Measurements from ENCODE around the gene MRTO4.
"Not testable (repeated sequence)": the region's sequence is repeated elsewhere in the genome, so short reads cannot be mapped to it uniquely, and the experiment has no call there.

Gene MRTO4

DNA sequence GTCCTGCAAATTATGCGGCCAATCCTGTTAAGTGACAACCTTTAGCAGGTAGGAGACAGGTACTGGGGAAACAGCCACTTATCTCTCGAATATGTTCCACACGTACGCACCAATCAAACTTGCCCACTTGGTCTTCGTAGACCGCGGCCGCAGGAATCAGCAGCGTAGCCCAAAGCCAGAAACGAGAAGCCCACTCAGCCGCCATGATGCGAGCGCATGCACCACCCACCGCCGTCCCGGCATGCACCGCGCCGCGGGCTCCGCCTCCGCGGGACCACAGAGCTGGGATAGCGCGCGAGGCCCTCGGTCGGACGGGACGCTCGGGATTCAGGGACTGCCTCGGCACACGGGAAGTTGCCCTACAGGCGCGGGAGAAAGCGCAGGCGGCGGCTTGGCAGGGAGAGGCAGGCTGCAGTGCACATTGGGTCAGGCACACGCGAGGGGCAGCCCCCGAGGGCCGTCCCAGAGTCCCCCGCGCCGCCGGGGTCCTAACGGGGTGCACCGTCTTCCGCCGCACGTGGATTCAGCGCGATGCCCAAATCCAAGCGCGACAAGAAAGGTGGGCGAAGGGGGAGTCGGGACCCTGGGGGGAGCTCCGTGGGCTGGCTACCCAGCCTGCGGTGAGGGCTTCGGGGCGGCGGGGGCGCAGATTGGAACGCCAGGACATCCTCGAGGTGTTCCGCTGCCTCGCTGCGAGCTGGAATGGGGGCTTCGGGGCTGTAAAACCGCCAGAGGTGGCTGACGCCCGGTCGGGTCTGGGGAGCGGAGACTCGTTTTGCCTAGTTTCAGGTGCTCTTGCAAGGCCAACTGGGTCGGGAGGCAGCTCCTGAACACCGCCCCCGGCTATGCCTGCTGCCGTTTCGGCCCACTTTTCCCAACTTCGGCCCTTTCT is at the start of gene MRTO4, which contains the start of gene EMC1:
TSS of gene MRTO4 (plus strand) at position 501 of the 892 bp plus-strand sequence. CDS start at position 532, 31 bp downstream.
TSS of gene EMC1 (minus strand) at position 220 of the 892 bp plus-strand sequence. CDS start at position 205, 15 bp downstream.
- peak; percentile 79 to 86 for DNase-seq (ENCODE audit: low read depth in 2 of 2)

- no peak for DNase-seq (ENCODE audit: low read depth in 2 of 2)
Measured at GRCh38 chr1:19202396-19202795, 49.2 kb upstream of the MRTO4 start.

DNA sequence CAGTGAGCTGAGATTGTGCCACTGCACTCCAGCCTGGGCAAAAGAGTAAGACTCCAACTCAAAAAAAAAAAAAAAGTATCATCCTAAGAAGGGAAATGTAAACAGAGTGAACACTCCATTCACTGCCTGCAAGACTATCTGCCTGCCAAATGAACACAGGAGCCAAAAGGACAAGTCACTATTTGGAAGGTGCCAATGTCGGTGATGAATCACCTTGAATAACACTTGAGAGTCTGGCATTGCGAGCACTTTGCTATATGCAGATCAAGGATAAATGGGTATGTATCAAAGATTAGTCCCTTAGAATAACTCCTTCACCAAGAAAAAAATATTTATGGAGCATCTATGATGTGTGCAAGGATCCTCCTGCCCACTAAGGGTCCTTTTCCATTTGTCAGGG is 48.2 kb upstream of the MRTO4 start:
- no peak for DNase-seq (ENCODE audit: low read depth in 2 of 2)

DNA sequence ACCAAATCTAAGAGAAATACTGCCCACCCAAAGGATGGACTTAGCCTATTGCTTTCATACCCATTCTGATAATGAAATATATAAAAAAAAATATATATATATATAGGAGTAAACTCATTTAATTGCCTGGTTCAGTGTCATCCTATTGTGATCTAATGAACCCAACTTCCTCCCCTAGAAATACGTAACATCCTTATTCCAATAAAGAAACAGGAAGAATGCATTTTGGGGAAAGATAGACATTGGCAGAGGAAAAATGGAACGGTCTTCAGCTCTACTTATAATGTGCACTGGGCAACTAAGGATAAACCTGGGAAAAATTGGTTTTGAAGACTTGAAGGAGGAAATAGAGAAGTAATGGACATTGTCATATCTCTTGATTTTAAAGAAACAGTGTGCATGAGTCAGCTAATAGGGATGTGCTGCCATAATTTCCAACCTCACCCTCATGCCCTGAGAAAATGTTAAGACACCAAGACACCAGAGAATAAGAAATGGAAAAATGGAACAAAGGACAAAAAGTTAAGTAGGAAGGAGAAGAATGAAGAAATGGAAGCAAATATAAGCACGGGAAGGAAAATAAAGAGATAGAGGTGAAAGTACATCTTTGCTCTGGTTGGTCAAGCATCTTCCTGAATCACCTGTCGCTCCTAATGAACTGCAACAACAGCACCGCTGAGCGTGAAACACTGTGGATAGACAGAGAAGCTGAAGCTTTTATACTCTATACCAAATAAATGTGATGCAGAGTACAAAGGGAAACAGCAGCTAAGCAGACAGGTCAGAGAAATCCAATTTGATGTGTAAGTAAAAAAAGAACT is 46.9 kb upstream of the MRTO4 start:
- no peak for DNase-seq (ENCODE audit: low read depth in 2 of 2)

- no peak for DNase-seq (ENCODE audit: low read depth in 2 of 2)
Measured at GRCh38 chr1:19205403-19205802, 46.2 kb upstream of the MRTO4 start.

GRCh38 chr1:19205845-19206244 is 45.8 kb upstream of the MRTO4 start:
- DNase-seq (ENCODE audit: low read depth in 2 of 2) = no peak

- no peak for DNase-seq (ENCODE audit: low read depth in 2 of 2)
Measured at GRCh38 chr1:19206947-19207346, 44.7 kb upstream of the MRTO4 start.

DNA sequence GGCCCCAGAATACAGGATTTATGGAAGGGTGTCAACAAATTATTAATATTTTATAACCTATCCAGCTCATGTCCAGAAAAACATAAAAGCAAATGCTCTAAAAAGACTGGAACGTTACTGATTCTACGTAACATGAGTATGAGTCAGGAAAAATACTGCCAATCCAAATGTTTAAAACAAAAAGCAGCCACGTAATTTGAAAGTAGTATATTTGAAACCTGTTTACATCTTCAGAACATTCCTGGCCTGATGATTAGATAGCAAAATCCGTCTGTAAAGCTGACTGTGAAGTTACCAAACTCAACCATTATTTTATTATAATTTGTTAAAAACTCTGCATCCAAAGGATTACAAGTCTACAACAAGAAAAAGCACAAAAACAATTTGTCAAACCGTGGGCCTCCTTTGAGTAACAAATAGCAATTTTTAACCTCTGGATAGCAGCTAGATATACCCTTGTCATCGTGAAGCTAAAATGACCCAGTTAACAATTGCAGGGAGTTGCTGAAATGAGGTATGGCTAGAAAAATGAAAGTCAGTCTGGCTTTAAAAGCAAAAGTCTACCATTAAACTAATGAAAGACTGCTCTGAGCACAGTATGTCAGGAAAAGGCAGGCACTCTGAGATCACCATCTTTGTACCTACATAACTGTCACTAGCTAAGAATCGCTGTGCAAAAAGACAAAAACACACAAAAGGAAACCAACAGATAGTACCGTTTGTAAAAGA is 42.7 kb upstream of the MRTO4 start:
- DNase-seq (ENCODE audit: low read depth in 2 of 2) = no peak

DNA sequence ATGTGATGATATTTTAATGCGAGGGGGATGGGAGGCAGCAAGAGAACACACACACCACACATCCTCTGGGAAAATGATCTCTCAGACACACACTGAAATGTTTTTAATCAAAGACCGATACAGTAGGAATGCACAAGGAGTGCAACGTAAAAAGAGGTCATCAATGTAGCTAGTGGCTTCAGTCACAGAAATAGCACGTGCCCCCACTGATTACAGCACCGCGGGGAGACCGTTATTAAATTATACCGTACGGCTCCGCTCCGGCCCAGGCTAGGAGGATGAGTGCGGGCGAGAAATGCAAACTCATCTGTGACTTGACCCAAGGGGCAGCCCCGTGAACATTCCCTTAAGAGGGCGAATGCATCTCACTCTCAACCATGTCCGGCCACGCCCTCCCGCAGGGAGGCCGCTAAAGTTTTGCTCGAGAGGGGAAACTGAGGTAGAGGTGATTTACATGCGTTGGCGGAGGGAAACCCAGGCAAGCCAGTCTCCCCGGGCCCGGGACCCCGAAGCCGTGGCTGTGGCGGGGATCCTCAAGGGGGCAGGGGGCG is 42.1 kb upstream of the MRTO4 start:
- DNase-seq (ENCODE audit: low read depth in 2 of 2) = peak; percentile 17 to 39

DNA sequence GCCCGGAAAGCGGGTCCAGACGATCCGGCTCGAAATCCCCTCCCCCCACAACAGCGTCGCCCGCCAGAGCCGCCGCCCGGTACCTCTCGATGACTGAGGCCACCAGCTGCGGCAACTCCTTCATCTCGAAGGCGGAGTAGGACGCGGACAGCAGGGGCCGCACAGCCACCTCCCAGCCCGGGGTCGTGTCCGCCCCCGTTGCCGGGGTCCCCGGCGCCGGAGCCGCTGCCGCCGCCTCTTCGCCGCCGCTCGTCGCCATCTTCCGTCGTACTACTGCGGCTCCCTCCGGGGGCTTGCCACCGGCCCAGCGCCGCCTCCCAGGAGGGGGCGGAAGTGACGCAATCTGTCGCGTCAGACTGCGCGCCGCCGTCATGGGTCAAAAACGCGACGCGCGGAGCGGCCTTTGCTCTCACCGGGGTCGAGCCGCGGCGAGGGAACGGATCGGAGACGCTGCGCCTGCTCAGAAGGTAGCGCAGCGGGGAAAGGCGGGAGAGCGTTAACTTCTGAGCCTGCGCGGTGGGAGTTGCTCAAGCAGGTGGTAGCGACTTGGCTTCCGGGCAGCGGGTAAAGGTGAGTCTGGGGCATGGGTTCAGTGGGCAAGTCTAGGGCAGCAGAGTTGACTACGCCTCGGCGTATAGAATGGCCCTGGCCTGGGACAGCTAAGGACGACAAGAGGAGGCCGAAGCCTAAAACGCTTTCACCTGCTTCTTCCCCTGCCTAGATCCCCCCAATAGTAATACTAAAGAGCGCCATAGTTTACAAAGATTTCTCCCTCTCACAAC is 41.4 kb upstream of the MRTO4 start, which contains the start of gene UBR4:
TSS of gene UBR4 (minus strand) at position 277 of the 782 bp plus-strand sequence. CDS start at position 259, 18 bp downstream.
- peak; percentile 91 to 95 for DNase-seq (ENCODE audit: low read depth in 2 of 2)

DNA sequence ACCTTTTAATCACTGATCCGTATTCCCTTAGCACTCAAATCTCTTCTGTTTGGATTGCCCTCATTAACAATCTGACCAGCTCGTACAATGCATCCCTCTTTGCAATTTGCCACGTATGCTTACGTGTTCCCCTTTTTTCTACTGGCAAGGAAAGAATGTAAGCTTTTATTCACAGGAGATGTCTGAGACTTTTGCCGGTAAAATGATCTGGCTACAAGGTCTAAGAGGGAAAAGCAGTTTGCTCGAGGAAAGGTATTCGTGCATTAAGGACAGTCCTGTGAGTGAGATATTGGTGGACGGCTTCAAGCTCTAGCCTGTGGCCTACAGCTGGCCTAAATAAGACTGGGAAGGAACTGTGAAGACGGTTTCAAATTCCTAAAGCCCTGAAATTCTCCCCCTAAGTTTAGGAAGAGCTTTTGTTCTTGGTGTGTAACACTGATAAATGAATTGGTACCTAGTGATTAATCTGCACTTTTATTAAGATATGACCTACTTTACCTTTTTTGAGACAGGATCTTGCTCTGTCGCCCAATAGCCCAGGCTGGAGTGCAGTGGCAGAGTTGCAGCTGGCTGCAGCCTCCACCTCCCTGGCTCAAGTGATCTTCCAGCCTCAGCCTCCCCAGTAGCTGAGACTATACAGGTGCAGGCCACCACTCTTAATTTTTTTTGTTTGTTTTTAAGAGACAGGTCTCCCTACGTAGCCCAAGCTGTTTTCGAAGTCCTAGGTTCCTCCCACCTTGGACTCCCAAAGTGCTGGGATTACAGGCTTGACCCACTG is 40.6 kb upstream of the MRTO4 start:
- no peak for DNase-seq (ENCODE audit: low read depth in 2 of 2)

DNA sequence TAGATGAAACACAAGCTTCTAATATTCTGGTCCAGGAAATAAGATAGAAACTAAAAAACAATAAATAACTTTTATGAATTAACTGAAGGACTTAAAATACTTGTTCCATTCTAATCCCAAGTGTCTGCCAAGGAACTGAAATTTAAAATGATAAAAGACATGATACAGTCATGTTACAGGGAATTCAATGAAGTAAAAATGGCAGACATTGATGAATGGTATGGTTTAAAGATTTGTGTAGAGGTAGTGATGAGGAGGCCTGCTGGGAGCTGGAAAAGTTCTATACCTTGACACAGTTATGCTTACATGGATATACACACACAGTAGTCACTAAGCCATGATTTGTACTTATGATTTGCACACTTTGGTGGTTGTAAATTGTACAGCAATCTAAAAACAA is 39.4 kb upstream of the MRTO4 start:
- DNase-seq (ENCODE audit: low read depth in 2 of 2) = no peak

GRCh38 chr1:19213580-19213979 is 38.0 kb upstream of the MRTO4 start:
- DNase-seq (ENCODE audit: low read depth in 2 of 2) = no peak

- not testable (repeated sequence) for DNase-seq (ENCODE audit: low read depth in 2 of 2)
Measured at GRCh38 chr1:19216585-19216984, 35.0 kb upstream of the MRTO4 start.

- no peak for DNase-seq (ENCODE audit: low read depth in 2 of 2)
Measured at GRCh38 chr1:19219451-19219850, 32.2 kb upstream of the MRTO4 start.

- no peak for DNase-seq (ENCODE audit: low read depth in 2 of 2)
Measured at GRCh38 chr1:19220080-19220846, 31.3 kb upstream of the MRTO4 start.

GRCh38 chr1:19220991-19221390 is 30.6 kb upstream of the MRTO4 start:
- no peak for DNase-seq (ENCODE audit: low read depth in 2 of 2)

DNA sequence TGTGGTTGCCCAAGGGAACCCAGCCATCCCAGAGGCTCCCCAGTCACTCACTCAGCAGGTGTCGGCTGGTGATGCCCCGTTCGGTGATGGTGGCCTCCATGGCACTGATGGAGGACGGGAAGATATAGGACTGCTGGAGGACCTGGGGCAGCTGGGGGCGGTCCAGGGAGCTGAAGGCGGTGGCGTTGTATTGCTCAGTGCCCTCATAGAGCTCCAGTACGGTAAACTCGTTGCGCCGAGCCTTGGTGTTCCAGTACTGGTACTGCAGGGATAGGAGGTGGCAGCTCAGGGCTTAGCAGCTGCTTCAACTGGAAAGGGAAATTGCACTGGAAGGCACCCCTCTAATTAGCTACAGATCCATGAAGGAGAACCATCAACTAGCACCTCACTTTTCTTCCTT is 29.0 kb upstream of the MRTO4 start:
- DNase-seq (ENCODE audit: low read depth in 2 of 2) = no peak
